Erythroblast (primary cell): Measurements from ENCODE around the gene RADIL.

Source experiments
- DNase-seq, 2 experiments: peaks; one replicate each; lab custom pipeline; 2025; lab: John Stamatoyannopoulos, UW
- GATA1 ChIP-seq: IDR thresholded peaks from 2 replicates; pipeline ENCODE4 v1.6.1; 2011; ENCODE audit warnings: low read depth, mild to moderate bottlenecking, control low read depth, low read length, moderate library complexity
- POLR2A ChIP-seq: IDR thresholded peaks from 2 replicates; pipeline ENCODE4 v1.6.1; 2011; ENCODE audit warnings: mild to moderate bottlenecking, low read length

RADIL gene

DNA sequence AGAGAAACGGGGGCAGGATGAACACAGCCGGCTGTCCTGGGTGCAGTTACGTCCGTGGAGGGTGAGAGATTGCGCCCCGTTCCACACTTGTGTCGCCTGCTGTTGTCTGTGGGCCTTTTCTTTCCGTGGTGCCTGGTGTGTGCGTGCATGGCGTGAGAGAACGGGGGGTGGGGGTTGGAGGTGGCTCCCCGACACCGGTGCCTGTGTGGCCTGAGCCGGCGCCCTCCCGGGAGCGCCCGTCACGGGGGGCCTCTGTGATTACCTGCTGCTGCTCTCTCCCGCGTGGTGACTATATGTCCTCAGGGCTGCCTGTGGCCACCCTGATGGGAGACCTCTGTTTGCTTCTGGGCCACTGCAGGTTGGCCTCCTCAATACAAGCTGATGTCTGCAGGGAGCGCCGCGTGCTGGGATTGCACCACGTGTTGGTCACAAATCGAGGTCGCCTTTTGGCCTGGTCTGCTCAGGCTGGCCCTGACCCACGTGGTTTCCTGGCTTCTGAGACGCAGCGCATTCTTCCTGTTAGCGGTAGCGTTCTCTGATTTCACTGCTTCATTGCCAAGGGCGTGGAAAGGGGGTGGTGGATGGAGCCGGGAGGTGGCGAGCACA lies 119.0 kb downstream of the RADIL start:
- TF ChIP-seq POLR2A (no peak), GATA1 (no peak)
- DNase-seq, result no peak

DNA sequence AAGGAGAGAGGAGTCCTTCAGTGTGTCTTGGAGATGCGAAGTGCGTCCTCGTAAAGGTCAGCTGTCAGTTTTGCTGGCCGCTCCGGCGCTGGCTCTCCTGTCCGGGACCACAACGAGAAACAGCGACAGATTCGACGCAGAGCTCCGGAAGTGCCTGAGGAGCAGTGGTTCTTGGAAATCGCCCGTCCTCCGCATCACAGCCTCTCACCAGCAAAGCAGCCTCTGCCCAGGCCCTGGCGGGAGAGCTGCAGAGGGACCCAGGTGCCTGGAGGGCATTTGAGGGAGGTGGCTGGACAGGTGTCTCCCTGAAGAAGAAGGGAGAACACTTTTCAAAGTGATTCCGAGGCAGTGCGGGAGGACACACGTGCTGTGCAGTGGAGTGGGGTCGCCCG lies 119.7 kb downstream of the RADIL start:
- TF ChIP-seq GATA1 (no peak), POLR2A (no peak)
- no peak for DNase-seq

DNA sequence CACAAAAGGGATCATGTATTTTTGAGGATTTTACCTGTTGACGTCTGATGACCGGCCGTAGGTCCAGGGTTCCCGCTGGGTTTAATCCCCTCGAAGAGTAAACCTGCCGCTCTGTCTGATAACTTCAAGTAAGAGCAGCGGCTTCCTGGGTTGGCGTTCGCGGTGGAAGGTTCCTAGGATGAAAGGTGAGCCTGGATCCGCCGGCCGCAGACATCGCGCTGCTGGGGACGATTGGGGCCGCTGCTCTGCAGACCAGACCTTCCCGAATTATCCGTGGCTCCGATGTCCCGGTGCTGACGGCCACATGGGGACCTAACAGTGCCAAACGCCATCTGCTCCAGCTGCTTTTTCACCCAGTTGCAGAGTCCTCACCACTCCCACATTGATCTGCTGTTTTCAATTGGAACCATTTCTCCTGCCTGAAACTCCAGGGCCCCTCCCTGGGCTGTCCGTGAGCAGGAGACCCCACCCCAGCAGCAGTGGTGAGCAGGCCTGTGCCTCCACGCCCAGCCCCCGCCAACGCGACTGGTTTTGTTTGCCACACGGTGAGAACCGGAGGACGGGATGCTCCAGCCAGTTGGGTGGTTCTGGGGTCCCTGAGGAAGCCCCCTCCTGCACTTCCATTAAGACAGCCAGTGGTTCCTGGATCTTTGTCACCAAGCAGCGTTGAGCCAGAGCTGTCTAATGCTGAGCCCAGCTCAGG lies 120.3 kb downstream of the RADIL start:
- no peak for DNase-seq
- TF ChIP-seq GATA1, result no peak
- TF ChIP-seq POLR2A, result no peak

DNA sequence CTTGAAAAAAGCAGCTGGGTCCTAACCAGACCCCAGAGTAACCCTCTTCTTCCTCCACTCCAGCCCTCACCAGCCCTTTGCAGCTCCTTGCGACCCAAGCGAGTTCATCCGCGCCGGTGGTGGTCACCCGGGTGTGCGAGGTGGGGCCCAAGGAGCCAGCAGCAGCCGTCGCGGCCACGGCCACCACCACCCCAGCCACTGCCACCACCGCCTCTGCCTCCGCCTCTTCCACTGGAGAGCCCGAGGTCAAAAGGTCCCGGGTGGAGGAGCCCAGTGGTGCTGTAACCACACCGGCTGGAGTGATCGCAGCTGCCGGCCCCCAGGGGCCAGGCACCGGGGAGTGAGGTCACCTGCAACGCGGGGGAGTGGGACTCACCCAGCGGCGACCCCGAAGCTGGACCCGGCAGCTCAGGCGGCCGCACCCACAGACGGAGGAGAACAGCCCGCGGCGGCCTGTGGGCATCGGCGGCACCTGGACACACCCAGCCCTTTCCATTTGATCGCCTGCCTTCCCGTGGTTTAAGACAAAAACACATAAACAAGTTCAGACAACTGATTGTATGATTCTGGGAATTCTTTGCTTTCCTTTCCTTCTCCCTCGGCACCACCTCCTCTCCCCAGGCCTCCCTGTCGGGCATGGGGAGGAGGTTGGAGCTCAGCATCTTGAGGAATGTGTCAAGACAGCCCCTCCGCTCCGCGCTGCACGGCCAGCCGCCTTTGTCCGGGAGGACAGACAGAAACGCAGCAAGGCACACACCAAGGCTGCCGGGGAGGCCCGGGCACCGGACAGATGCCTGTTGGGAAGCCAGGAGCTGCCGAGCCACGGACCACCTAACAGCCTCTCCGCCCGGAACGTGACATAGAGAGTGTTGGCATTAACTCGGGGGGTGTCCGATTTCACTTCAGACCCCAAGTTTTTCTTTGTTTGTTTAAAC lies 121.1 kb downstream of the RADIL start:
- no peak for DNase-seq
- TF ChIP-seq GATA1 (no peak), POLR2A (no peak)

DNA sequence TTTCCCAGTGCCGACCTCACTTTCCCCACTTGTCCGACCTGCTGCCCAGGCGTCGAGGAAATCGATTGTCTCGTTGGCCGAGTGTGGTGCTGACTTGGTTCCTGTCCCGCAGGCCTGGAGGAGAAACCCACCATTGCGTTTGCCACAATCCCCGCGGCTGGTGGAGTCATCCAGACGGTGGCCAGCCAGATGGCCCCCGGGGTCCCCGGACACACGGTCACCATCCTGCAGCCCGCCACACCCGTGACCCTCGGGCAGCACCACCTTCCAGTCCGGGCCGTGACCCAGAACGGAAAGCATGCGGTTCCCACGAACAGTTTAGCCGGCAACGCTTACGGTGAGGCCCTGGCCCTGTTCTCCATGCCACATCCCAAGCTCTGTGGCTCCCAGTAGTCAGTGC lies 122.6 kb downstream of the RADIL start:
- no peak for DNase-seq
- TF ChIP-seq GATA1 (no peak), POLR2A (no peak)

DNA sequence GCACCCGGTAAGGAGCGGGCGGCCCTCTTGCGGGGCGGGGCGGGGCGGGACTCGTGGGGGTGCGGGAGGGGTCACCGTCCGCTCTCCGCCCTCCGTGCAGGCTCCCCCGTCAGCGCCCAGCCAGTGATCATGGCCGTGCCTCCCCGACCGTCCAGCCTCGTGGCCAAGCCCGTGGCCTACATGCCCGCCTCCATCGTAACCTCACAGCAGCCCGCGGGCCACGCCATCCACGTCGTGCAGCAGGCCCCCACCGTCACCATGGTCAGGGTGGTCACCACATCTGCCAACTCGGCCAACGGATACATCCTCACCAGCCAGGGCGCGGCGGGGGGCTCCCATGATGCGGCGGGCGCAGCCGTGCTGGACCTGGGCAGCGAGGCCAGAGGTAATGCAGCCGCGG lies 124.3 kb downstream of the RADIL start:
- no peak for DNase-seq
- TF ChIP-seq POLR2A (no peak), GATA1 (no peak)

DNA sequence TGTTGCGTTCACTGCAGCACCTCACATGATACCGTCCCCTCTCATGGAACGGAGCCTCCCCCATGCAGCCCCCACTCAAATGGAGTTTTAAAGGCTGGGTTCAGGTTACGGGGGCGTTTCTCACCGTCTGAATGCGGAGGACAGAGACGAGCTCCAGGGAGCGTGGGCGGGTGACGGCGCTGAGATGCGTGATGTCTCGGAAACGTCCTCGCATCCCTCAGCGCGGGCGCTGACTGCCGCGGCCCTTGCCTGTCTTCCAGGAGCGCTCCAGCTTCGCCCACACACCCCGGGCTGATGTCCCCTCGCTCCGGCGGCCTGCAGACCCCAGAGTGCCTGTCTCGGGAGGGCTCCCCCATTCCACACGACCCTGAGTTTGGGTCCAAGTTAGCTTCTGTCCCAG lies 124.7 kb downstream of the RADIL start:
- no peak for TF ChIP-seq GATA1
- no peak for TF ChIP-seq POLR2A
- no peak for DNase-seq

DNA sequence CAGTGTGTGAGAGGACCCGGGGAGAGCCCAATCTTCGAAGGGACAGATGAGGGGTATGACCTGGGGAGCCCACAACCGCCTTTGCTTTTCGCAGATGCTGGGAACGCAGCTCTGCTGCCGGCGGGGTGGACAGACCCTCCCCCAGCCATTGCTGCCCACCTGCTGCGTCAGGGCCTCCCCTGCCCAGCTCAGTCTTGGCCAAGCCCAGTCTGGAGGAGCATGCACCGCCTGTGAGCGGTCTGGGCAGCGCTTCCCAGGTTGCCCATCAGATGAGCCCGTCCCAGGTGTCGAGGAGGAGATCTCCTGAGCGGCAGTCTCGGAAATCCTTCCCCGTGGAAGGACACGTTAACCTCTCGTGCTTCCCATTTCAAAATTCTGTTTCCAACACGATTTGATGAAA lies 125.4 kb downstream of the RADIL start:
- TF ChIP-seq POLR2A (no peak), GATA1 (no peak)
- no peak for DNase-seq

DNA sequence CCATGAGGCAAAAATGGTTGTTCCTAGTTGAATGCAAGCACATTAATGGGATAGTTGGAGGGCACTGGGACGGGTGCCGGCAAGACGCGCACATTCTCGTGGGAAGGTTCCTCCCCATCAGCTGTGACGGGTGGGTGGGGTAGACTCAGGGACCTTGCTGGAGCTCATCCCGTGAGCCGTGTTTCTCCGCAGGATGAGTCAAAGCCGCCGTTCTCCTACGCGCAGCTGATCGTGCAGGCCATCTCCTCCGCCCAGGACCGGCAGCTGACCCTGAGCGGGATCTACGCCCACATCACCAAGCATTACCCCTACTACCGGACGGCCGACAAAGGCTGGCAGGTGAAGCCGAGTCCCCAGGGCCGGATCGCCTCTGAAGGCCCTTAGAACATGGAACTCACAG lies 128.5 kb downstream of the RADIL start:
- TF ChIP-seq POLR2A, result no peak
- no peak for TF ChIP-seq GATA1
- DNase-seq, result no peak

DNA sequence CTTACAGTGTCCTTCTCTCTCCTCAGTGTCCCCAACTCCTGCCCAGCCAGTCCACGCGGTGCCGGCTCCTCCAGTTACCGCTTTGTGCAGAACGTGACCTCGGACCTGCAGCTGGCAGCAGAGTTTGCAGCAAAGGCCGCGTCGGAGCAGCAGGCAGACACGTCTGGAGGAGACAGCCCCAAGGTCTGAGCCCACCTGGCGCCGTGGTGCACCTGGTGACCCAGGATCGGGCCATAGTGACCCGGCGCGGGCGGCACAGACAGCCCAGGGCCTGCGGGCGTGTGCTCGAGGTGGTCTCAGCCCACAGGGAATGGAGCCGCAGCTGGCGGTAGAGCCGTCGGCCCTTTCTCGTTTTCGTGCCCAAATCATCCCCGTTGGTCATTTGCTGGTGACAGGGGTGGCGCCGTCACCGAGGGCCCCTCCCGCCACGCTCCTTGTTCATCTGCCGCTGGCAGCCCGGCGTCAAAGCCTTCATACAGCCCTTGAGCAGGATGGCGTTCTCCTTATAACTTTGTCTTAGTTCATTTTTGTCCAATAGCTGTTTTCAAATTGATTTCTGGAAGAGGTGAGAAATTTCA lies 129.0 kb downstream of the RADIL start:
- TF ChIP-seq GATA1, result no peak
- no peak for TF ChIP-seq POLR2A
- DNase-seq, result no peak

DNA sequence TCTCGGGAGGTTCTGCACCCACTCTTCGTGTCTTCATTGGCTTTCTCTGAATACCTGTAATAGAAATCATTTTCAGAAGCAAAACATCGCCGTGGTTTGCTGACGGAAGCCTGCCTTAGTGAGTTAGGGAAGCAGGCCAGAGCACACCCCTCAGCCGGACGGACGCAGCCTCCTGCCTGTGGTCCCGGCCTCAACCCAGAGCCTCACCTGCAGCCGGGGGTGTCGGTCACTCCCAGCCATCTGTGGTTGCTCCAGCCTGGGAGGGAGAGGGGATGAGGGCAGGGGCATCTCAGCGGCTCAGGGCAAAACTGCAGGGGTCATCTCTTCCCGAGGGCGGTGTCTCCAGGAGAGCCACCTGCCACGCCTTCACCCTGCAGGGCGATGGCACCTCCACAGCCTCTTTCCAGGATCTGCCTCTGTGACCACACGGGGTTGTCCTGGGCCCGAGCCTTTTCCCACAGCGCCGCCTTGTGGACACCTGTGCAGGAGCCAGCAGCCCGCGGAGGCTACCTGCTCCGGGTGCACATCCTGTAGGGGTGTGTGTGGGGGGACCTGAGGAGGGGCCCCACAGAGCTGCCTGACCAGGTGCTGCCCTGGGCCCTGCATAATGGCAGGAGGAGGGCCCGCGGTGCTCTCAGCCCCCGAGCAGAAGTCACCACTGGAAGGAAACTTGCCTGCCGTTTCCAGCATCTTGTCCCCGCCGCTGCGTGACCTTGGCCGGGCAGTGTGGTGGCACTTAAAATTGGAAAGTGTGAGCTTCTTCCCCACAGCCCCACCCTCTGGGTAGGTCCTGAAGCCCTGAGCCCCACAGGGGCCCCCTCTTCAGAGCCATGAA lies 129.7 kb downstream of the RADIL start:
- DNase-seq, result peak; percentile 66 to 86
- TF ChIP-seq GATA1 (no peak), POLR2A (no peak)

DNA sequence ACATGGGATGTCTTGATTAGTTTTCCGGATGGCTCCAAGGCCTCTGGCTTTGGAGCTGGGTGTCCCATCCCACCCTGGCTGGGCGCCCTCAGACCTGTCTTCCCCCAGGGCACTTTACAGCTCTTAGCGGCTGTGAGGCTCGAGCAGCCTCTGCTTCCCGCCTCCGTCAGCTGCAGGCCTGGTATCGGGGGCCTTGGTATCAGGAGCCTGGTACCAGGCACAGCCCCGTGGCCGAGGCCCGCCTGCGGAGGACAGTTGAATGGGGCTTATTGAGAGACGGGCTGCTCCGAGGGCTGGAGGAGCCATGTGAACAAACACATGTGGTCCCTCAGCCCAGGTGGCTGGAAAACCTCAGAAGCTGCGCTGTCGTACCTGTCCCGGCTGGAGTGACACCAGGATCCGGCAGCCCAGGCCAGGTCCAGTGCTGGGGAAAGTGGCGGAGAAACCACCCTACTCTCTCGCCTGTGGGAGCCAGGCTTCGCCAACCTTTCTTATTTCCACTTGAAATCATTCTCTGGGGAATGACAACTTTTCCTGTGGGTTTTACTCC lies 132.0 kb downstream of the RADIL start:
- DNase-seq, result no peak
- TF ChIP-seq POLR2A (no peak), GATA1 (no peak)

DNA sequence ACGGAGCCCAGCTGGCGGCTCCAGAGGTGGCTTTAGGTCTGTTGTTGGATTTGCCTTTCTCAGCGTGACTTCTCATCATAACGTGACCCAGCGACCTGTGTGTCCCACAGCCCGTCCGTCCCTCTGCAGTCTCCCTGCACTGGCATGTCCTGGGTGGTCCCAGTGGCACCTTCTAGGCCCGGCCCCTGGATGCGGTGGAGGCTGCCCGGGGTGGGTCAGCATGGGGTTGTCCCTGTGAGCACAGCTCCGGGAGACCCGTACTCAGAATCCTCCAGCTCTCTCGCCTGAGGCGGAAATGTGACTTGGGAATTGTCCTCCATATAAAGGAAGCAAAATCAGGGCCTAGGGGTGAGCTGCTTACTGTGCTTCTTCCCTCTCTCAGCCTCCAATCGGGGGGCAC lies 133.7 kb downstream of the RADIL start:
- no peak for DNase-seq
- TF ChIP-seq POLR2A (no peak), GATA1 (no peak)
